Measurements from ENCODE around the gene CFAP57.

DNA sequence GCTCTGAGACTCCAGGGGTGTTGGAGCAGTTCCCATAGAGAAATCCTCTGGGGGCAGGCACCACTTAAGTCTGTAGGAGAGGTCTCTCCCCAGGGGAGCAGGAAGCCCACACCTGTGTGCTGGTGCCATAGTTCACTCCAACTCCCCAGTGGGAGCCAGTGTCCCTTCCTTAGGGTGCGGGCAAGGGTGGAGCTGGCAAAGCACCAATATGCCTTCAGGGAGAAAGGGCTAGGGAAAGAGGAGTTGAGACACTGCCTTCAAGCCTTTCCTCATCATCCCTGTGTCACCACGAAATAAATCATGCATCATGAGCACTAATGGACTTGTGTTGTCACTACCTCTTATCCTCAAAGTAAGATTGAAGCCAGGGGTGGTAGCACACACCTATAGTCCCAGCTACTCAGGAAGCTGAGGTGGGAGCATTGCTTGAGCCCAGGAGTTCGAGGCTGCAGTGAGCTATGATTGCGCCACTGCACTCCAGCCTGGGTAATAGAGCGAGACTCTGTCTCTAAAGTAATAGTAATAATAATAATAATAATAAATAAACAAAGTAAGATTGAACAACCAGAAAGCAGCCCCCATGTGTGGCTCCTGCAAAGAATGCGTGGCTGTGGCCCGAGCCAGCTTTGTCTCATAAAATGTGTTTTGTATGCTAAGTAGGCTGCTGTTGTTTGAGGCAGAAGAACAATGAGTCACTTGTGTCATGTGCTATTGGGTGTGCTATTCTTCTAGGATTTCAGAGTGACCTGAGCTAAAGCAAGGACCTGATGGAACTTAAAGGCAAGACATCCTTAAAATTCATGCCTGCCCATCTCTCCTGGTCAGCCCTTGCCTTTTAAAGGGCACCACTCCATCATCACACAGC is 122.0 kb downstream of the CFAP57 start:
- no peak for TF ChIP-seq POLR2AphosphoS5 (IDR thresholded peaks at IDR 0.05)
- TF ChIP-seq, protein P1, sequence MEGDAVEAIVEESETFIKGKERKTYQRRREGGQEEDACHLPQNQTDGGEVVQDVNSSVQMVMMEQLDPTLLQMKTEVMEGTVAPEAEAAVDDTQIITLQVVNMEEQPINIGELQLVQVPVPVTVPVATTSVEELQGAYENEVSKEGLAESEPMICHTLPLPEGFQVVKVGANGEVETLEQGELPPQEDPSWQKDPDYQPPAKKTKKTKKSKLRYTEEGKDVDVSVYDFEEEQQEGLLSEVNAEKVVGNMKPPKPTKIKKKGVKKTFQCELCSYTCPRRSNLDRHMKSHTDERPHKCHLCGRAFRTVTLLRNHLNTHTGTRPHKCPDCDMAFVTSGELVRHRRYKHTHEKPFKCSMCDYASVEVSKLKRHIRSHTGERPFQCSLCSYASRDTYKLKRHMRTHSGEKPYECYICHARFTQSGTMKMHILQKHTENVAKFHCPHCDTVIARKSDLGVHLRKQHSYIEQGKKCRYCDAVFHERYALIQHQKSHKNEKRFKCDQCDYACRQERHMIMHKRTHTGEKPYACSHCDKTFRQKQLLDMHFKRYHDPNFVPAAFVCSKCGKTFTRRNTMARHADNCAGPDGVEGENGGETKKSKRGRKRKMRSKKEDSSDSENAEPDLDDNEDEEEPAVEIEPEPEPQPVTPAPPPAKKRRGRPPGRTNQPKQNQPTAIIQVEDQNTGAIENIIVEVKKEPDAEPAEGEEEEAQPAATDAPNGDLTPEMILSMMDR (IDR thresholded peaks at IDR 0.05) = no peak

Measured in suprapubic skin (tissue), 3 donors.